Inflammatory macrophage (primary cell): ENCODE data around the gene BLZF1.
"Not testable (repeated sequence)": the region's sequence is repeated elsewhere in the genome, so short reads cannot be mapped to it uniquely, and the experiment has no call there.

ENCODE experiments used
- DNase-seq, 2 donors: peaks; one replicate each; pipeline ENCODE4 v3.0.0-alpha.2; 2020 to 2022
- total RNA-seq, 18 experiments: gene quantifications; one replicate each; lab custom pipeline; 2026; ENCODE audit warnings: mixed read lengths in 6 of 18, inconsistent platforms in 2 of 18; lab: John Stamatoyannopoulos, UW

Gene BLZF1
- total RNA-seq = 26.1 to 181 (median 36.7) reads per million in 18 experiments

GRCh38 chr1:169367686-169368405, at the start of gene BLZF1, which contains the start of gene NME7:
Gene BLZF1 (plus strand): TSS chr1:169368195. CDS start chr1:169369523, 1,328 bp downstream.
Gene NME7 (minus strand): TSS chr1:169367797. CDS start chr1:169367710, 87 bp downstream.
- peak; percentile 98 to 99 for DNase-seq

- no peak for DNase-seq
Measured at GRCh38 chr1:169318536-169319244, 49.3 kb upstream of the BLZF1 start.

GRCh38 chr1:169321539-169321938, 46.5 kb upstream of the BLZF1 start:
- no peak for DNase-seq

- no peak for DNase-seq
Measured at GRCh38 chr1:169322138-169322537, 45.9 kb upstream of the BLZF1 start.

GRCh38 chr1:169325117-169325516, 42.9 kb upstream of the BLZF1 start:
- no peak for DNase-seq

GRCh38 chr1:169326261-169326955, 41.6 kb upstream of the BLZF1 start:
- DNase-seq = peak in 1 of 2 donors; percentile 13

GRCh38 chr1:169326956-169327268, 41.1 kb upstream of the BLZF1 start:
- no peak for DNase-seq

GRCh38 chr1:169327875-169328274, 40.1 kb upstream of the BLZF1 start:
- DNase-seq = no peak

GRCh38 chr1:169329383-169329782, 38.6 kb upstream of the BLZF1 start:
- DNase-seq = no peak

GRCh38 chr1:169330927-169331326, 37.1 kb upstream of the BLZF1 start:
- DNase-seq = no peak

- DNase-seq = not testable (repeated sequence)
Measured at GRCh38 chr1:169334727-169335126, 33.3 kb upstream of the BLZF1 start.

- DNase-seq = not testable (repeated sequence)
Measured at GRCh38 chr1:169336947-169337715, 30.9 kb upstream of the BLZF1 start.

GRCh38 chr1:169338617-169339016, 29.4 kb upstream of the BLZF1 start:
- no peak for DNase-seq

- no peak for DNase-seq
Measured at GRCh38 chr1:169339773-169340172, 28.2 kb upstream of the BLZF1 start.

- DNase-seq = no peak
Measured at GRCh38 chr1:169340882-169341281, 27.1 kb upstream of the BLZF1 start.

GRCh38 chr1:169342096-169342495, 25.9 kb upstream of the BLZF1 start:
- DNase-seq = not testable (repeated sequence)

GRCh38 chr1:169345511-169345910, 22.5 kb upstream of the BLZF1 start:
- DNase-seq = no peak

GRCh38 chr1:169346036-169346589, 21.9 kb upstream of the BLZF1 start:
- DNase-seq = no peak

GRCh38 chr1:169347688-169348382, 20.2 kb upstream of the BLZF1 start:
- DNase-seq = no peak

GRCh38 chr1:169348383-169349036, 19.5 kb upstream of the BLZF1 start:
- DNase-seq = peak; percentile 63 to 70

GRCh38 chr1:169360415-169360814, 7.6 kb upstream of the BLZF1 start:
- no peak for DNase-seq
